Measurements from ENCODE around the gene RUBCNL. TPM values are rescaled to one million over a fixed set of nuclear protein-coding genes. Genes with fewer than 3 reads are reported as not detected.

RUBCNL gene
- total RNA-seq, 2 experiments from 2014 or later = 0.36 to 0.69 TPM

- ChIA-PET CTCF (no interaction called here), POLR2A (no interaction called here)
- intact Hi-C loops (cut with DNase I, micrococcal nuclease) = no loop called here
These were observed 38.1 kb downstream of the RUBCNL start for GRCh38 chr13:46348961-46349360.

GRCh38 chr13:46347277-46347676 lies 39.8 kb downstream of the RUBCNL start:
- ChIA-PET CTCF (no interaction called here), POLR2A (no interaction called here)
- H3K4me3 Mint-ChIP-seq = no peak overlapping the region

More at GRCh38 chr13:46348961-46349360, 38.1 kb downstream of the RUBCNL start:
- no peak for TF ChIP-seq CTCF (IDR thresholded peaks at IDR 0.05)
- Mint-ChIP-seq H3K4me1 (ENCODE audit: low read depth) (no peaks in the 10 kb centered on the region), H3K36me3 (ENCODE audit: low read depth) (no peaks in the 10 kb centered on the region), H3K27ac (no peak overlapping the region), H3K4me3 (no peak overlapping the region), H3K27me3 (no peaks in the 10 kb centered on the region), H3K9me3 (no peaks in the 10 kb centered on the region)
- no peak for ATAC-seq (ENCODE audit: poor library complexity)
- Histone ChIP-seq H3K27me3 (ENCODE audit: control insufficient read depth in 1 of 2, insufficient read depth in 2 of 2, low read length in 2 of 2) (no peaks in the 10 kb centered on the region), H3K9me3 (ENCODE audit: control insufficient read depth in 1 of 2, insufficient read depth in 1 of 2, low read length in 2 of 2) (no peaks in the 10 kb centered on the region), H3K4me1 (ENCODE audit: insufficient read depth, low read length) (no peaks in the 10 kb centered on the region), H3K36me3 (ENCODE audit: insufficient read depth, low read length) (no peaks in the 10 kb centered on the region), H3K4me3 (ENCODE audit: low read length) (no peak overlapping the region), H3K27ac (ENCODE audit: low read depth in 1 of 2, low read length in 2 of 2) (no peak overlapping the region)
- DNase-seq = no peak

GRCh38 chr13:46345866-46346265 lies 41.2 kb downstream of the RUBCNL start:
- Mint-ChIP-seq H3K36me3 (ENCODE audit: low read depth) (no peaks in the 10 kb centered on the region), H3K9me3 (no peaks in the 10 kb centered on the region), H3K4me1 (ENCODE audit: low read depth) (peaks cover 18% of the 10 kb centered on the region), H3K27ac (no peak overlapping the region), H3K27me3 (no peaks in the 10 kb centered on the region), H3K4me3 (no peak overlapping the region)
- DNase-seq (no peak), ATAC-seq (ENCODE audit: poor library complexity) (no peak)
- H3K27me3 ChIP-seq (ENCODE audit: control insufficient read depth in 1 of 2, insufficient read depth in 2 of 2, low read length in 2 of 2) = no peaks in the 10 kb centered on the region
- H3K4me1 ChIP-seq (ENCODE audit: insufficient read depth, low read length) = peaks cover 9% of the 10 kb centered on the region
- TF ChIP-seq CTCF (IDR thresholded peaks at IDR 0.05) = no peak
- POLR2A ChIA-PET = interaction anchor here (1.6 kb wide), 1 partner anchor 24 kb away, joined by 4 read pairs; no protein-coding TSS in a partner anchor
- H3K27ac ChIP-seq (ENCODE audit: low read depth in 1 of 2, low read length in 2 of 2) = no peak overlapping the region
- no peak overlapping the region for H3K4me3 ChIP-seq (ENCODE audit: low read length)
- H3K9me3 ChIP-seq (ENCODE audit: control insufficient read depth in 1 of 2, insufficient read depth in 1 of 2, low read length in 2 of 2) = no peaks in the 10 kb centered on the region
- intact Hi-C loops (cut with DNase I, micrococcal nuclease) = no loop called here
- CTCF ChIA-PET = no interaction called here
- H3K36me3 ChIP-seq (ENCODE audit: insufficient read depth, low read length) = no peaks in the 10 kb centered on the region

More at GRCh38 chr13:46347277-46347676, 39.8 kb downstream of the RUBCNL start:
- Mint-ChIP-seq H3K36me3 (ENCODE audit: low read depth) (no peaks in the 10 kb centered on the region), H3K9me3 (no peaks in the 10 kb centered on the region), H3K27me3 (no peaks in the 10 kb centered on the region), H3K4me1 (ENCODE audit: low read depth) (peaks cover 4% of the 10 kb centered on the region), H3K27ac (no peak overlapping the region)
- Histone ChIP-seq H3K9me3 (ENCODE audit: control insufficient read depth in 1 of 2, insufficient read depth in 1 of 2, low read length in 2 of 2) (no peaks in the 10 kb centered on the region), H3K27ac (ENCODE audit: low read depth in 1 of 2, low read length in 2 of 2) (no peak overlapping the region), H3K4me3 (ENCODE audit: low read length) (no peak overlapping the region), H3K27me3 (ENCODE audit: control insufficient read depth in 1 of 2, insufficient read depth in 2 of 2, low read length in 2 of 2) (no peaks in the 10 kb centered on the region), H3K36me3 (ENCODE audit: insufficient read depth, low read length) (no peaks in the 10 kb centered on the region), H3K4me1 (ENCODE audit: insufficient read depth, low read length) (no peaks in the 10 kb centered on the region)
- no peak for TF ChIP-seq CTCF (IDR thresholded peaks at IDR 0.05)
- intact Hi-C loops (cut with DNase I, micrococcal nuclease) = no loop called here
- ATAC-seq (ENCODE audit: poor library complexity) (no peak), DNase-seq (no peak)

Measured in CD4-positive, alpha-beta T cell (primary cell).